Testis (tissue), 3 donors: Measurements from ENCODE around the gene HMCN2. TPM values are rescaled to one million over a fixed set of nuclear protein-coding genes. Genes with fewer than 3 reads are reported as not detected.

Experiments used
- DNase-seq: peaks from one replicate; pipeline ENCODE4 v3.0.0-alpha.2; 2019
- H3K27ac ChIP-seq, 2 donors: fragments of 200-600 bp; sonication (generic); one replicate each; pipeline ENCODE4 v1.5.1; 2019
- H3K27me3 ChIP-seq: fragments of 200-600 bp; sonication (generic); one replicate; pipeline ENCODE4 v1.5.1; 2019
- H3K36me3 ChIP-seq: fragments of 200-600 bp; sonication (generic); one replicate; pipeline ENCODE4 v1.5.1; 2017; ENCODE audit warnings: low read depth; ENCODE audit errors: missing control alignments
- H3K4me1 ChIP-seq: fragments of 200-600 bp; sonication (generic); one replicate; pipeline ENCODE4 v1.5.1; 2019
- H3K4me3 ChIP-seq, 2 donors: fragments of 200-600 bp; sonication (generic); one replicate each; pipeline ENCODE4 v1.5.1; 2017 to 2019
- H3K9me3 ChIP-seq: fragments of 200-600 bp; sonication (generic); one replicate; pipeline ENCODE4 v1.5.1; 2017
- CTCF ChIP-seq, 3 experiments: fragments of 450-650 bp in 2 of 3; fragments of 200-600 bp in 1 of 3; sonication (generic) in 1 of 3; IDR thresholded peaks; one replicate each; pipeline ENCODE4 v1.5.1; 2016 to 2019; ENCODE audit warnings: antibody characterized with exemption in 3 of 3, mild to moderate bottlenecking in 2 of 3, moderate library complexity in 1 of 3
- POLR2A ChIP-seq: fragments of 450-650 bp; IDR thresholded peaks from one replicate; pipeline ENCODE4 v1.6.1; 2017; ENCODE audit warnings: antibody characterized with exemption, mild to moderate bottlenecking, moderate library complexity
- WGBS, 2 donors: methylation state at CpG; one replicate each; pipeline ENCODE4 v1.1.5; 2018; 5-methylcytosine and 5-hydroxymethylcytosine counted together
- intact Hi-C: fragments of 100-400 bp; cut with DNase I; formaldehyde crosslinking; loops from one replicate; pipeline ENCODE4 v1.15.1; 2023; ENCODE audit warnings: low total_unique reads
- polyA plus RNA-seq: library from polyadenylated mRNA; stranded (reverse); fragments of 350-450 nt; fragmentation: Illumina TruSeq; extraction: RNeasy Lipid Tissue Mini Kit (QIAGEN cat#74804); gene quantifications from one replicate; pipeline ENCODE4 v1.2.3, GENCODE V29; 2014; ENCODE audit warnings: low read depth, low replicate concordance; ENCODE audit not compliant: insufficient read depth
- total RNA-seq, 2 donors: library from RNA; depleted of rRNA; stranded (reverse); fragments of >200 nt; gene quantifications; one replicate each; pipeline ENCODE4 v1.2.3, GENCODE V29; 2016

HMCN2 gene
- total and polyA plus RNA-seq, 3 donors from 2014 or later, result 10.2 to 17.7 (median 15.5) TPM

GRCh38 chr9:130383979-130384676, 118.6 kb downstream of the HMCN2 start:
- Histone ChIP-seq H3K9me3 (no peaks in the 10 kb centered on the region), H3K4me1 (no peaks in the 10 kb centered on the region), H3K27ac (no peak overlapping the region), H3K4me3 (no peak overlapping the region), H3K36me3 (no peaks in the 10 kb centered on the region), H3K27me3 (no peaks in the 10 kb centered on the region)
- WGBS, 2 donors, result 73 to 80% methylated on average over 12 to 18 of the region's 18 CpGs
- intact Hi-C loops, result no loop called here
- TF ChIP-seq CTCF (IDR thresholded peaks at IDR 0.05), result no peak
- TF ChIP-seq POLR2A, result no peak
- no peak for DNase-seq

- H3K36me3 ChIP-seq, result no peaks in the 10 kb centered on the region
- WGBS, 2 donors, result 95 to 98% methylated on average over 8 to 11 of the region's 11 CpGs
- no peaks in the 10 kb centered on the region for H3K27me3 ChIP-seq
- H3K4me1 ChIP-seq, result no peaks in the 10 kb centered on the region
- H3K4me3 ChIP-seq, result no peak overlapping the region
- TF ChIP-seq POLR2A (no peak), CTCF (IDR thresholded peaks at IDR 0.05) (no peak)
- no peak for DNase-seq
- H3K27ac ChIP-seq, result no peak overlapping the region
- H3K9me3 ChIP-seq, result no peaks in the 10 kb centered on the region
- intact Hi-C loops, result no loop called here
Observed at GRCh38 chr9:130385257-130385656, 119.7 kb downstream of the HMCN2 start.

- Histone ChIP-seq H3K4me3 (no peak overlapping the region), H3K27ac (no peak overlapping the region), H3K9me3 (no peaks in the 10 kb centered on the region), H3K27me3 (no peaks in the 10 kb centered on the region), H3K36me3 (no peaks in the 10 kb centered on the region), H3K4me1 (no peaks in the 10 kb centered on the region)
- intact Hi-C loops, result no loop called here
- no peak for DNase-seq
- TF ChIP-seq CTCF (IDR thresholded peaks at IDR 0.05), result no peak
- no peak for TF ChIP-seq POLR2A
- WGBS, 2 donors, result 83 to 89% methylated on average over 8 of the region's 8 CpGs
Observed at GRCh38 chr9:130387398-130387797, 121.8 kb downstream of the HMCN2 start.

GRCh38 chr9:130387905-130388304, 122.3 kb downstream of the HMCN2 start:
- 96 to 98% methylated on average over 4 of the region's 4 CpGs for WGBS, 2 donors
- DNase-seq, result no peak
- Histone ChIP-seq H3K27me3 (no peaks in the 10 kb centered on the region), H3K27ac (no peak overlapping the region), H3K36me3 (no peaks in the 10 kb centered on the region), H3K4me1 (no peaks in the 10 kb centered on the region), H3K9me3 (no peaks in the 10 kb centered on the region), H3K4me3 (no peak overlapping the region)
- TF ChIP-seq CTCF (IDR thresholded peaks at IDR 0.05) (no peak), POLR2A (no peak)
- intact Hi-C loops, result no loop called here

GRCh38 chr9:130390390-130390789, 124.8 kb downstream of the HMCN2 start:
- H3K27ac ChIP-seq, result no peak overlapping the region
- no peaks in the 10 kb centered on the region for H3K36me3 ChIP-seq
- no peak overlapping the region for H3K4me3 ChIP-seq
- no peak for TF ChIP-seq CTCF (IDR thresholded peaks at IDR 0.05)
- no peak for TF ChIP-seq POLR2A
- H3K9me3 ChIP-seq, result no peaks in the 10 kb centered on the region
- H3K4me1 ChIP-seq, result no peaks in the 10 kb centered on the region
- no peaks in the 10 kb centered on the region for H3K27me3 ChIP-seq
- 77 to 80% methylated on average over 6 to 7 of the region's 7 CpGs for WGBS, 2 donors
- intact Hi-C loops, result no loop called here
- no peak for DNase-seq
